ENCODE measurements around the gene ETF1. TPM values are rescaled to one million over a fixed set of nuclear protein-coding genes. Genes with fewer than 3 reads are reported as not detected.
"Not testable (repeated sequence)": the region's sequence is repeated elsewhere in the genome, so short reads cannot be mapped to it uniquely, and the experiment has no call there.

ETF1 gene
- total and polyA plus RNA-seq, 2 experiments from 2014 or later = 31.2 to 50.6 TPM

DNA sequence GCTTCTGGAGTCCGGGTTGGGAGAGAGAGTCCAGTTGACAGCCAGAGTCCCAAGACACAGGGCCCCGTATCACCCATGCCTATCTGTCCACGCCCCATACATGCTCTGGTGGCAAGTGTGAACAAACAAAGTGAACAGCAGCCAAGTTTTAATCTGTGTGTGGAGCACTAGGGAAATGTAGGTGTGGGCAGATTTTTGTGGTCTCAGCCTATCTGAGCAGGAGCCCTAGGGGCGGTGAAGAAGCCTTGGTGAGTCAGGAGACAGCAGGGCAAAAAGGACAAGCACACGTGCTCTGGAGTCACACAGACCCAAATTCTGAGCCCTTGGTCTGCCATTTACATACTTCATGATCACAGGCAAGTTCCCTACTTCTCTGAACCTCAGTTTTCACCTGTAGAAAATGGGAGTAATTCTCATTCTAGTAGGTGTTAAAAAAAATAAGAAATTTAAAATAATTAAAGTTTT lies 54.5 kb downstream of the ETF1 start:
- no peak overlapping the region for H3K27ac ChIP-seq
- no peaks in the 10 kb centered on the region for H3K36me3 ChIP-seq
- H3K4me3 ChIP-seq = no peak overlapping the region
- peaks cover 32% of the 10 kb centered on the region for H3K4me1 ChIP-seq (ENCODE audit: low read depth)
- H3K9me3 ChIP-seq (ENCODE audit: low read depth) = no peaks in the 10 kb centered on the region
- no peaks in the 10 kb centered on the region for H3K27me3 ChIP-seq
- TF ChIP-seq, protein P1, sequence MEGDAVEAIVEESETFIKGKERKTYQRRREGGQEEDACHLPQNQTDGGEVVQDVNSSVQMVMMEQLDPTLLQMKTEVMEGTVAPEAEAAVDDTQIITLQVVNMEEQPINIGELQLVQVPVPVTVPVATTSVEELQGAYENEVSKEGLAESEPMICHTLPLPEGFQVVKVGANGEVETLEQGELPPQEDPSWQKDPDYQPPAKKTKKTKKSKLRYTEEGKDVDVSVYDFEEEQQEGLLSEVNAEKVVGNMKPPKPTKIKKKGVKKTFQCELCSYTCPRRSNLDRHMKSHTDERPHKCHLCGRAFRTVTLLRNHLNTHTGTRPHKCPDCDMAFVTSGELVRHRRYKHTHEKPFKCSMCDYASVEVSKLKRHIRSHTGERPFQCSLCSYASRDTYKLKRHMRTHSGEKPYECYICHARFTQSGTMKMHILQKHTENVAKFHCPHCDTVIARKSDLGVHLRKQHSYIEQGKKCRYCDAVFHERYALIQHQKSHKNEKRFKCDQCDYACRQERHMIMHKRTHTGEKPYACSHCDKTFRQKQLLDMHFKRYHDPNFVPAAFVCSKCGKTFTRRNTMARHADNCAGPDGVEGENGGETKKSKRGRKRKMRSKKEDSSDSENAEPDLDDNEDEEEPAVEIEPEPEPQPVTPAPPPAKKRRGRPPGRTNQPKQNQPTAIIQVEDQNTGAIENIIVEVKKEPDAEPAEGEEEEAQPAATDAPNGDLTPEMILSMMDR (IDR thresholded peaks at IDR 0.05; ENCODE audit: low read depth, low read length) = no peak
- peak in 1 of 2 donors; percentile 62 for DNase-seq (ENCODE audit: low read depth in 1 of 2, low spot score in 1 of 2)

DNA sequence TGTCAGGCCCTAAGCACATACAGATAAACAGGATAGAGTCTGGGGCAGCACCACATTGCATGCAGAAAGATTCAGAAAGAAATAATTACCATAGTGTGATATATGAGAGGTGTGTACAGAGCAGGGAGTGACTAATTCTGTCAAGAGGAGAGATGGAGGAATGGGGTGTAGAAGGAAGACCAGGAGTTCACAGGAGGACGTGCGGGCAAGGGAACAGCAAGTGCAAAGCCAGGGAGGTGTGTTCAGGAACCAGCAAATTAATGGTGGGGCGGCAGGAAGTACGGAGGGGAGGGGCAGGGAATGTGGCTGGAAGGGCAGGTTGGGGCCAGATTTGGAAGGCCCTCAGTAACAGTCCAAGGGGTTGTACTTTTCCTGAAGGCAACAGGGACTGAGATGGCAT lies 60.4 kb downstream of the ETF1 start:
- no peak overlapping the region for H3K4me3 ChIP-seq
- DNase-seq (ENCODE audit: low read depth in 1 of 2, low spot score in 1 of 2) = no peak
- no peaks in the 10 kb centered on the region for H3K9me3 ChIP-seq (ENCODE audit: low read depth)
- H3K4me1 ChIP-seq (ENCODE audit: low read depth) = no peaks in the 10 kb centered on the region
- TF ChIP-seq, protein P1 (IDR thresholded peaks at IDR 0.05; ENCODE audit: low read depth, low read length) = no peak
- no peaks in the 10 kb centered on the region for H3K27me3 ChIP-seq
- H3K27ac ChIP-seq = no peak overlapping the region
- H3K36me3 ChIP-seq = no peaks in the 10 kb centered on the region

DNA sequence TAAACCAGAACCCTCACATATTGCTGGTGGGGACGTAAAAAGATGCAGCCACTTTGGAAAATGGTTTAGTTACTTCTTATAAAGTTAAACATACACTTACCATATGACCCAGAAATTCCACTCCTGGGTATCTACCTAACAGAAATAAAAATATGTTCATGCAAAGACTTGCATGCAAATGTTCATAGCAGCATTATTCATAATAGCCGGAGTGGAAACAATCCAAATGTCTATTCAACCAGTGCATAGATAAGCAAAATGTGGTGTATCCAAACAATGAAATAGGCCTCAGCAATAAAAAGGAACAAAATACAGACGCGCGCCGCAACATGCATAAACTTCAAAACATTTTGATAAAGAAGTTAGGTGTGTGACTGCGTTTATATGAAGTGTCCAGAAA lies 66.1 kb downstream of the ETF1 start:
- no peak for DNase-seq (ENCODE audit: low read depth in 1 of 2, low spot score in 1 of 2)
- TF ChIP-seq, protein P1 (IDR thresholded peaks at IDR 0.05; ENCODE audit: low read depth, low read length) = no peak
- Histone ChIP-seq H3K9me3 (ENCODE audit: low read depth) (no peaks in the 10 kb centered on the region), H3K27ac (peak overlapping the region; percentile 52), H3K36me3 (no peaks in the 10 kb centered on the region), H3K4me1 (ENCODE audit: low read depth) (peaks cover 13% of the 10 kb centered on the region), H3K27me3 (no peaks in the 10 kb centered on the region), H3K4me3 (no peak overlapping the region)

DNA sequence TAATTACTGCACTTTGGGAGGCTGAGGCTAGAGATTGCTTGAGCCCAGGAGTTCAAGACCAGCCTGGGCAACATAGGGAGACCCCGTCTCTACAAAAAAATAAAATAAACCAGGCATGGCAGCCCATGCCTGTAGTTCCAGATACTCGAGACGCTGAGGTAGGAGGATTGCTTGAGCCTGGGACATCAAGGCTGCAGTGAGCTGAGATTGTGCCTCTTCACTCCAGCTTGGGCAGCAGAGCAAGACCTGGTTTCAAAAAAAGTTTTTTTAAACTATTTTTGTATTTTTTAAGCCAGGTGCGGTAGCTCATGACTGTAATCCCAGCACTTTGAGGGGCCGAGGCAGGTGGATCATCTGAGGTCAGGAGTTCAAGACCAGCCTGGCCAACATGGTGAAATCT lies 69.9 kb downstream of the ETF1 start:
- peaks cover 13% of the 10 kb centered on the region for H3K4me1 ChIP-seq (ENCODE audit: low read depth)
- H3K27ac ChIP-seq; H3K9me3 ChIP-seq (ENCODE audit: low read depth); H3K4me3 ChIP-seq; H3K36me3 ChIP-seq; H3K27me3 ChIP-seq; DNase-seq (ENCODE audit: low read depth in 1 of 2, low spot score in 1 of 2): not testable (repeated sequence)

DNA sequence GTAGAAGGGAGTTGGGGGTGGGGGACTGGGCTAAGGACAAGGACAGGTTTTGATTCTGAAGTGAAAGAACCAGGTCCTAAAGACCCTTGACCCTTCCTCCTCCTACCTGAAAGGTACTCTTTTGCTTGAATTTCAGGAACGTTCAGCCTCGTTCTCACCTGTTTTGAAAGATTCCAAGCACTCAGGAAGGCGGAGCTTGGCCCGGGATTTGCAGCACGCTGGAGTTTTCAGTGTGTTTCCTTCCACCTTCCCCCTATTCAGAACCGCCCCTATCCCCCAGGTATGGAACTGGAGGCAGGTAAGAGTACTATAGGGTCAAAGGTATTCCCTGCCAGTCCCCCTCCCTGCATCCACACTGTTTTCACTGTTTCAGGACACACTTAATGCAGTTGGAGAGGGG lies 70.7 kb downstream of the ETF1 start:
- DNase-seq (ENCODE audit: low read depth in 1 of 2, low spot score in 1 of 2) = no peak
- Histone ChIP-seq H3K36me3 (no peaks in the 10 kb centered on the region), H3K27me3 (no peaks in the 10 kb centered on the region), H3K27ac (no peak overlapping the region), H3K4me3 (no peak overlapping the region), H3K4me1 (ENCODE audit: low read depth) (peaks cover 13% of the 10 kb centered on the region), H3K9me3 (ENCODE audit: low read depth) (no peaks in the 10 kb centered on the region)
- TF ChIP-seq, protein P1 (IDR thresholded peaks at IDR 0.05; ENCODE audit: low read depth, low read length) = no peak

DNA sequence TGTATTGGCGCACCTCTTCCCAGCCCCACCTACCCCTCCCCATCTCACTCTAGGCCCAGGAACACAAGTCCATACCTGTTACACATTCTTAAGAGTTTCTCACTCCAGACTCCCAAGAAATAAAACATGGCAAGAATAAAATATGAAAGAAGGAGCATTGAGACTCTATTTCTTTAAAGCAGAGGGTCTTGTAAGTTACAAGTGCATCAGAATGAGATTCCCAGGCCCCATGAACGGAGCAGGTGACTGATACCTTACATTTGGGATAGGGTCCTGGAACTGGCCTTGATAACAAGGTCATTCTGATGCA lies 72.0 kb downstream of the ETF1 start:
- no peak overlapping the region for H3K27ac ChIP-seq
- peaks cover 4% of the 10 kb centered on the region for H3K4me1 ChIP-seq (ENCODE audit: low read depth)
- DNase-seq (ENCODE audit: low read depth in 1 of 2, low spot score in 1 of 2) = no peak
- H3K4me3 ChIP-seq = no peak overlapping the region
- H3K9me3 ChIP-seq (ENCODE audit: low read depth) = no peaks in the 10 kb centered on the region
- H3K36me3 ChIP-seq = no peaks in the 10 kb centered on the region
- TF ChIP-seq, protein P1 (IDR thresholded peaks at IDR 0.05; ENCODE audit: low read depth, low read length) = no peak
- peaks cover 10% of the 10 kb centered on the region for H3K27me3 ChIP-seq
